Amygdala (tissue), 56 donors: ENCODE measurements around the gene SLC38A1.
A peak's percentile ranks its signal among the peaks of the same experiment; 100 is the strongest.

Source experiments
- DNase-seq, 56 donors: peaks; one replicate each; lab custom pipeline; 2025; lab: John Stamatoyannopoulos, UW

Gene SLC38A1

GRCh38 chr12:46237371-46238045 lies 31.3 kb downstream of the SLC38A1 start:
- DNase-seq = no peak

- DNase-seq = no peak
These were observed 34.8 kb downstream of the SLC38A1 start for GRCh38 chr12:46234000-46234399.

- no peak for DNase-seq
These were observed 35.4 kb downstream of the SLC38A1 start for GRCh38 chr12:46233423-46233822.

GRCh38 chr12:46230983-46231382 lies 37.9 kb downstream of the SLC38A1 start:
- DNase-seq = no peak

GRCh38 chr12:46230306-46230705 lies 38.5 kb downstream of the SLC38A1 start:
- DNase-seq = no peak

- no peak for DNase-seq
These were observed 41.2 kb downstream of the SLC38A1 start for GRCh38 chr12:46227616-46228015.

- DNase-seq = peak in 6 of 56 donors; percentile 2 to 59 (median 14)
These were observed 44.5 kb downstream of the SLC38A1 start for GRCh38 chr12:46224386-46224785.

- no peak for DNase-seq
These were observed 45.8 kb downstream of the SLC38A1 start for GRCh38 chr12:46223047-46223446.

GRCh38 chr12:46222636-46223035 lies 46.2 kb downstream of the SLC38A1 start:
- no peak for DNase-seq

GRCh38 chr12:46221255-46222128 lies 47.4 kb downstream of the SLC38A1 start:
- no peak for DNase-seq

- DNase-seq = peak in 5 of 56 donors; percentile 5 to 11 (median 9)
These were observed 48.8 kb downstream of the SLC38A1 start for GRCh38 chr12:46219877-46220655.

GRCh38 chr12:46219132-46219876 lies 49.5 kb downstream of the SLC38A1 start:
- no peak for DNase-seq

- DNase-seq = no peak
These were observed 50.3 kb downstream of the SLC38A1 start for GRCh38 chr12:46218322-46219095.

- DNase-seq = peak in 3 of 56 donors; percentile 10 to 31 (median 15)
These were observed 51.1 kb downstream of the SLC38A1 start for GRCh38 chr12:46217541-46218321.

- no peak for DNase-seq
These were observed 54.0 kb downstream of the SLC38A1 start for GRCh38 chr12:46214668-46215436.

GRCh38 chr12:46212108-46212982 lies 56.5 kb downstream of the SLC38A1 start:
- no peak for DNase-seq
